NCI-H2081 (cell line): ENCODE results near the gene RNF144A.

Source experiments
- DNase-seq, 2 experiments: peaks; one replicate each; lab custom pipeline; 2025; lab: John Stamatoyannopoulos, UW

The RNF144A gene

GRCh38 chr2:7083580-7084509 is 166.6 kb downstream of the RNF144A start:
- peak; percentile 16 to 34 for DNase-seq

GRCh38 chr2:7084601-7085000 is 167.4 kb downstream of the RNF144A start:
- DNase-seq = no peak

GRCh38 chr2:7089284-7089683 is 172.1 kb downstream of the RNF144A start:
- DNase-seq = no peak

- no peak for DNase-seq
These were observed 172.8 kb downstream of the RNF144A start for GRCh38 chr2:7089898-7090510.

- DNase-seq = no peak
These were observed 176.2 kb downstream of the RNF144A start for GRCh38 chr2:7093376-7093775.
